ENCODE data around the gene RAB31. TPM values are rescaled to one million over a fixed set of nuclear protein-coding genes. Genes with fewer than 3 reads are reported as not detected.

Gene RAB31
- total and polyA plus RNA-seq, 2 of the 13 experiments (the other 11 are each of a cell fraction or from before 2014, with no cell fraction given) = 1.1 to 1.7 TPM

DNA sequence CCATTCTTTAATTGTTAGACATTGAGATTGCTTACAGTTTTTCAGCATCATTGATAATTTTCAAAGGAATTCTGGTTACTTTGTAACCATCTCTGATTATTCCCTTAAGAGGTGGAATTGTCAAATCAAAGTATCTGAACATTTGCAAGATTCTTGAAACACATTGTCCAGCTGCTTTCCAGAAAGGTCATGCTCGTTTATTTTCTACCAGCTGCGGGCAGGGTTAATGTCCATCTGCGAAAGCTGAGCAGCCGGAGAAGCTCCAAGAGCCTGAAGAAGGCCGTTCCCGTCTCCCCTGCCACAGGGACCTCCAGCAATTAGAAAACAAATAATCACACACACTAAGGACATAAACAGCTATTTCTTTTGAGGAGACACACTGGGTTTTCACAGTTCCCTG lies 101.6 kb downstream of the RAB31 start:
- Histone ChIP-seq H3K27me3 (ENCODE audit: control insufficient read depth in 1 of 2, insufficient read depth in 2 of 2, low read length in 2 of 2) (no peaks in the 10 kb centered on the region), H4K20me1 (ENCODE audit: insufficient read depth, low read length) (no peaks in the 10 kb centered on the region), H3K4me3 (replicated peaks in 1 of 3; ENCODE audit: insufficient read depth in 1 of 3, low read depth in 2 of 3, low read length in 3 of 3) (no peak overlapping the region), H3K4me1 (ENCODE audit: insufficient read depth, low read length) (peaks cover 68% of the 10 kb centered on the region), H3K36me3 (replicated peaks in 1 of 2; ENCODE audit: control insufficient read depth in 1 of 2, insufficient read depth in 2 of 2, low read length in 2 of 2) (no peaks in the 10 kb centered on the region), H3K4me2 (ENCODE audit: low read depth, low read length) (no peak overlapping the region), H2AFZ (ENCODE audit: low read length) (no peak overlapping the region), H3K9me3 (ENCODE audit: low read length) (no peaks in the 10 kb centered on the region), H3K27ac (ENCODE audit: extremely low read length, insufficient read depth, low read length) (no peak overlapping the region), H3K79me2 (ENCODE audit: insufficient read depth, low read length) (no peaks in the 10 kb centered on the region), H3K9ac (ENCODE audit: insufficient read depth, low read depth, low read length) (no peak overlapping the region)
- ATAC-seq (no peak), DNase-seq (ENCODE audit: low spot score) (no peak), FAIRE-seq (no peak)
- no TSS peak for BruUV-seq (replicated peaks)
- TF ChIP-seq ZNF556 (CRISPR knock-in tag; IDR thresholded peaks at IDR 0.05; ENCODE audit: borderline replicate concordance) (no peak), ZNF530 (CRISPR knock-in tag; IDR thresholded peaks at IDR 0.05; ENCODE audit: low read depth) (no peak), NFATC3 (CRISPR knock-in tag; IDR thresholded peaks at IDR 0.05) (no peak), MTF2 (CRISPR knock-in tag; IDR thresholded peaks at IDR 0.05; ENCODE audit: borderline replicate concordance) (no peak), ZNF773 (CRISPR knock-in tag; IDR thresholded peaks at IDR 0.05; ENCODE audit: borderline replicate concordance) (no peak), HCFC1 (IDR thresholded peaks at IDR 0.05; ENCODE audit: low read depth, low read length) (no peak), WIZ (CRISPR knock-in tag; IDR thresholded peaks at IDR 0.05) (no peak)
- WGBS (ENCODE audit: low lambda C conversion rate) = 46% methylated on average over 6 of the region's 6 CpGs
- in situ Hi-C loops (cut with HindIII; ENCODE audit: extremely low pct_ligation_motif_present, low pct_unique_long_range_greater_than_20kb) = loop anchor here (10.0 kb wide), 1 partner anchor 115 kb away; no protein-coding TSS in a partner anchor
- intact Hi-C loops (cut with micrococcal nuclease; ENCODE audit: unreplicated experiment) = loop anchor here (2.0 to 5.0 kb wide), 2 partner anchors 108 to 135 kb away; no protein-coding TSS in a partner anchor
- ChIA-PET CTCF (ENCODE audit: low intra/inter-chr PET ratio, low total read pairs) (no interaction called here), POLR2A (interaction anchor here (1.5 kb wide), 1 partner anchor 60 kb away, joined by 3 read pairs; no protein-coding TSS in a partner anchor)

DNA sequence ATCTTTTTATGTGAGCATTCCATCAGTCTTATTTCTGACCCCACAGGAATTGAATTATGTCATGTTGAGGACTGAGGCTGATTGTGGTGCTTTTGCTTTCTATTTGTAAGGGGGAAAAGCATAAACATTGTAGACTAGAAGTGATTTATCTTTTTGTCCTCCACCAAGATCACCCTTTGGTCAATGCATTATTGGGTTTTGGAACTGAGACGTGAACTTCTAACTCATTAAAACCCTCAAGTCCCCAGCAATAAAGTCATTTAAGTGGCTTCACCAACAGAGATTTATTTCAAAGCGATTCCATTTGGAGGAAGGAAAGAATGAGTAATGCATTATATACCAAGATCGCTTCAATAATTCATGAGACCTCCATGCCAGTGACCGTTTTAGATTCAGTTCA lies 102.2 kb downstream of the RAB31 start:
- Histone ChIP-seq H3K4me1 (ENCODE audit: insufficient read depth, low read length) (peaks cover 68% of the 10 kb centered on the region), H3K4me3 (replicated peaks in 1 of 3; ENCODE audit: insufficient read depth in 1 of 3, low read depth in 2 of 3, low read length in 3 of 3) (no peak overlapping the region), H4K20me1 (ENCODE audit: insufficient read depth, low read length) (no peaks in the 10 kb centered on the region), H3K36me3 (replicated peaks in 1 of 2; ENCODE audit: control insufficient read depth in 1 of 2, insufficient read depth in 2 of 2, low read length in 2 of 2) (no peaks in the 10 kb centered on the region), H3K9me3 (ENCODE audit: low read length) (no peaks in the 10 kb centered on the region), H2AFZ (ENCODE audit: low read length) (no peak overlapping the region), H3K9ac (ENCODE audit: insufficient read depth, low read depth, low read length) (no peak overlapping the region), H3K27me3 (ENCODE audit: control insufficient read depth in 1 of 2, insufficient read depth in 2 of 2, low read length in 2 of 2) (no peaks in the 10 kb centered on the region), H3K27ac (ENCODE audit: extremely low read length, insufficient read depth, low read length) (no peak overlapping the region), H3K79me2 (ENCODE audit: insufficient read depth, low read length) (no peaks in the 10 kb centered on the region), H3K4me2 (ENCODE audit: low read depth, low read length) (no peak overlapping the region)
- no peak for ATAC-seq
- no TSS peak for BruUV-seq (replicated peaks)
- POLR2A ChIA-PET = no interaction called here
- intact Hi-C loops (cut with micrococcal nuclease; ENCODE audit: unreplicated experiment) (no loop called here), in situ Hi-C loops (cut with HindIII; ENCODE audit: extremely low pct_ligation_motif_present, low pct_unique_long_range_greater_than_20kb) (no loop called here)
- WGBS (ENCODE audit: low lambda C conversion rate) = 84% methylated on average over 4 of the region's 4 CpGs
- CTCF ChIA-PET (ENCODE audit: low intra/inter-chr PET ratio, low total read pairs) = no interaction called here
- no peak for FAIRE-seq
- no peak for DNase-seq (ENCODE audit: low spot score)
- no peak for TF ChIP-seq ZBTB34 (CRISPR knock-in tag; IDR thresholded peaks at IDR 0.05)
